ENCODE data around the gene AZIN2. TPM values are rescaled to one million over a fixed set of nuclear protein-coding genes. Genes with fewer than 3 reads are reported as not detected.
A peak's percentile ranks its signal among the peaks of the same experiment; 100 is the strongest.

The AZIN2 gene
- total and polyA plus RNA-seq, 2 of the 13 experiments (the other 11 are each of a cell fraction or from before 2014, with no cell fraction given): 1.7 to 3.5 TPM

DNA sequence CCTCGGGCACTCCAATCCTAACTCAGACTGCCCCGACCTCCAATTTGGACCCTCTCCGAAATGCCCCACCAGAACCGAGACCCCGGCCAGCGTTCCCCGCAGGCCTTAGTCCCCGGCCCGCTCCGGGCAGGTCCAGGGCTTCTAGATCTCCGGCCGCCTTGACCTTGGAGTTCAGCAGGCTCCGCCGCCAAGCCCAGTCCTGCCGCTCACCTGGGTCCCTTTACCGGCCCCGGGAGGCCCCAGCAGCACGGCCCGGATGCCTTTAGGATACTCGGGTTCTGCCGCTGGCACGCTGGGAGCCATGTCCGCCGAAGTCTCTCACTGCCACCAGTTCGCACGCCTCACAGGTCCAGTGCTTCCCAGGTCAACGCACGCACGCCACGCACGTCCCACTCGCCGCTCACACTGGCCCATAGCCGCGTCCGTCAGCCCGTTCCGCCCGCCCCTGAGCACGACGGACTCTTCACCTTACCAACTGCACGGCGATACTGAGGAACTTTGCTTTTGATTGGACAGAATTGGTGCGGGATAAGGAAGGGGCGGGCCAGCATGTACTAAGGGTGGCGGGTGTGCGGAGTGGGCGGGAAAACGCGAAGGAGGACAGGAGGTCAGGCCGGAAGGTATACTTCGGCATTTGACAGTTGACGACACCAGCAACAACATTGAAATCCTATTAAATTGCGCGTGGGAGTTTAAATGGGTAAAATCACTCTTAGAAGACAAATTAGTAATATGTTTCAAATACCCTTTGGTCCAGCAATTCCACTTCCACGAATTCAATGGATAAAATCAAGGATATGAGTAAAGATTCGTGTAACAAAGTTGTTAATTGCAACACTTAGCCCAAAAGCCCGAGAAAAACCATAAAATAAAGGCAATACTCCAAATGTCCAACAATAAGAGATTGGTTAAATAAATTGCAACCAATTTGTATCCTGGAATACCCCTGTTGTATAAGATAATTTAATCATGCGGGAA is 44.1 kb upstream of the AZIN2 start, which contains the start of gene AK2 (continued):
- TF ChIP-seq ZNF510 (CRISPR knock-in tag; IDR thresholded peaks at IDR 0.05; ENCODE audit: low read depth) (peak; percentile 93), ZNF569 (CRISPR knock-in tag; IDR thresholded peaks at IDR 0.05; ENCODE audit: borderline replicate concordance) (no peak; the same call in 1 of the 2 replicates), ZBTB21 (CRISPR knock-in tag; IDR thresholded peaks at IDR 0.05) (no peak), ZNF562 (CRISPR knock-in tag; IDR thresholded peaks at IDR 0.05; ENCODE audit: borderline replicate concordance) (peak; percentile 81), TOPORS (CRISPR knock-in tag; IDR thresholded peaks at IDR 0.05) (peak; percentile 78; the same call in 1 of the 2 replicates), FOXJ3 (CRISPR knock-in tag; IDR thresholded peaks at IDR 0.05; ENCODE audit: borderline replicate concordance) (no peak), KAT2B (IDR thresholded peaks at IDR 0.05; ENCODE audit: borderline replicate concordance, low read depth, low read length) (no peak), MEIS1 (CRISPR knock-in tag; IDR thresholded peaks at IDR 0.05; ENCODE audit: borderline replicate concordance) (peak; percentile 89), ZSCAN22 (CRISPR knock-in tag; IDR thresholded peaks at IDR 0.05) (peak; percentile 81), KDM2A (CRISPR knock-in tag; IDR thresholded peaks at IDR 0.05; ENCODE audit: borderline replicate concordance, low read depth) (peak; percentile 14; the same call in 1 of the 2 replicates), ZNF589 (CRISPR knock-in tag; conservative IDR thresholded peaks at IDR 0.05) (peak; percentile 87), POLR2AphosphoS2 (IDR thresholded peaks at IDR 0.05; ENCODE audit: low read depth, low read length) (no peak)
- TF ChIP-seq, protein P1, sequence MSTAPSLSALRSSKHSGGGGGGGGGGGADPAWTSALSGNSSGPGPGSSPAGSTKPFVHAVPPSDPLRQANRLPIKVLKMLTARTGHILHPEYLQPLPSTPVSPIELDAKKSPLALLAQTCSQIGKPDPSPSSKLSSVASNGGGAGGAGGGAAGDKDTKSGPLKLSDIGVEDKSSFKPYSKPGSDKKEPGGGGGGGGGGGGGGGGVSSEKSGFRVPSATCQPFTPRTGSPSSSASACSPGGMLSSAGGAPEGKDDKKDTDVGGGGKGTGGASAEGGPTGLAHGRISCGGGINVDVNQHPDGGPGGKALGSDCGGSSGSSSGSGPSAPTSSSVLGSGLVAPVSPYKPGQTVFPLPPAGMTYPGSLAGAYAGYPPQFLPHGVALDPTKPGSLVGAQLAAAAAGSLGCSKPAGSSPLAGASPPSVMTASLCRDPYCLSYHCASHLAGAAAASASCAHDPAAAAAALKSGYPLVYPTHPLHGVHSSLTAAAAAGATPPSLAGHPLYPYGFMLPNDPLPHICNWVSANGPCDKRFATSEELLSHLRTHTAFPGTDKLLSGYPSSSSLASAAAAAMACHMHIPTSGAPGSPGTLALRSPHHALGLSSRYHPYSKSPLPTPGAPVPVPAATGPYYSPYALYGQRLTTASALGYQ (CRISPR knock-in tag; IDR thresholded peaks at IDR 0.05): peak; percentile 66; the same call in 1 of the 2 replicates
- TF ChIP-seq, protein P2, sequence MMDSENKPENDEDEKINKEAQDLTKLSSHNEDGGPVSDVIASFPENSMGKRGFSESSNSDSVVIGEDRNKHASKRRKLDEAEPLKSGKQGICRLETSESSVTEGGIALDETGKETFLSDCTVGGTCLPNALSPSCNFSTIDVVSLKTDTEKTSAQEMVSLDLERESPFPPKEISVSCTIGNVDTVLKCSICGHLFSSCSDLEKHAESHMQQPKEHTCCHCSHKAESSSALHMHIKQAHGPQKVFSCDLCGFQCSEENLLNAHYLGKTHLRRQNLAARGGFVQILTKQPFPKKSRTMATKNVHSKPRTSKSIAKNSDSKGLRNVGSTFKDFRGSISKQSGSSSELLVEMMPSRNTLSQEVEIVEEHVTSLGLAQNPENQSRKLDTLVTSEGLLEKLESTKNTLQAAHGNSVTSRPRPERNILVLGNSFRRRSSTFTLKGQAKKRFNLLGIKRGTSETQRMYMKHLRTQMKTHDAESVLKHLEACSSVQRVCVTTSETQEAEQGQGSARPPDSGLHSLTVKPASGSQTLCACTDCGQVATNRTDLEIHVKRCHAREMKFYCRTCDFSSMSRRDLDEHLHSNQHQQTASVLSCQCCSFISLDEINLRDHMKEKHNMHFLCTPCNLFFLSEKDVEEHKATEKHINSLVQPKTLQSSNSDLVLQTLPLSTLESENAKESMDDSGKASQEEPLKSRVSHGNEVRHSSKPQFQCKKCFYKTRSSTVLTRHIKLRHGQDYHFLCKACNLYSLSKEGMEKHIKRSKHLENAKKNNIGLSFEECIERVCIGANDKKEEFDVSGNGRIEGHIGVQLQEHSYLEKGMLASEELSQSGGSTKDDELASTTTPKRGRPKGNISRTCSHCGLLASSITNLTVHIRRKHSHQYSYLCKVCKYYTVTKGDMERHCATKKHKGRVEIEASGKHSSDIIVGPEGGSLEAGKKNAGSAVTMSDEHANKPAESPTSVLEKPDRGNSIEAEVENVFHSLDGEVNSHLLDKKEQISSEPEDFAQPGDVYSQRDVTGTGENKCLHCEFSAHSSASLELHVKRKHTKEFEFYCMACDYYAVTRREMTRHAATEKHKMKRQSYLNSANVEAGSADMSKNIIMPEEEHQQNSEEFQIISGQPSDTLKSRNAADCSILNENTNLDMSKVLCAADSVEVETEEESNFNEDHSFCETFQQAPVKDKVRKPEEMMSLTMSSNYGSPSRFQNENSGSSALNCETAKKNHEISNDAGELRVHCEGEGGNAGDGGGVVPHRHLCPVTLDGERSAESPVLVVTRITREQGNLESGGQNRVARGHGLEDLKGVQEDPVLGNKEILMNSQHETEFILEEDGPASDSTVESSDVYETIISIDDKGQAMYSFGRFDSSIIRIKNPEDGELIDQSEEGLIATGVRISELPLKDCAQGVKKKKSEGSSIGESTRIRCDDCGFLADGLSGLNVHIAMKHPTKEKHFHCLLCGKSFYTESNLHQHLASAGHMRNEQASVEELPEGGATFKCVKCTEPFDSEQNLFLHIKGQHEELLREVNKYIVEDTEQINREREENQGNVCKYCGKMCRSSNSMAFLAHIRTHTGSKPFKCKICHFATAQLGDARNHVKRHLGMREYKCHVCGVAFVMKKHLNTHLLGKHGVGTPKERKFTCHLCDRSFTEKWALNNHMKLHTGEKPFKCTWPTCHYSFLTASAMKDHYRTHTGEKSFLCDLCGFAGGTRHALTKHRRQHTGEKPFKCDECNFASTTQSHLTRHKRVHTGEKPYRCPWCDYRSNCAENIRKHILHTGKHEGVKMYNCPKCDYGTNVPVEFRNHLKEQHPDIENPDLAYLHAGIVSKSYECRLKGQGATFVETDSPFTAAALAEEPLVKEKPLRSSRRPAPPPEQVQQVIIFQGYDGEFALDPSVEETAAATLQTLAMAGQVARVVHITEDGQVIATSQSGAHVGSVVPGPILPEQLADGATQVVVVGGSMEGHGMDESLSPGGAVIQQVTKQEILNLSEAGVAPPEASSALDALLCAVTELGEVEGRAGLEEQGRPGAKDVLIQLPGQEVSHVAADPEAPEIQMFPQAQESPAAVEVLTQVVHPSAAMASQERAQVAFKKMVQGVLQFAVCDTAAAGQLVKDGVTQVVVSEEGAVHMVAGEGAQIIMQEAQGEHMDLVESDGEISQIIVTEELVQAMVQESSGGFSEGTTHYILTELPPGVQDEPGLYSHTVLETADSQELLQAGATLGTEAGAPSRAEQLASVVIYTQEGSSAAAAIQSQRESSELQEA (CRISPR knock-in tag; IDR thresholded peaks at IDR 0.05; ENCODE audit: not compliant biosample characterization): peak; percentile 83

All from HepG2 (cell line).